HG02943 (cell line): ENCODE results near the gene KBTBD12.
"Not testable (repeated sequence)": the region's sequence is repeated elsewhere in the genome, so short reads cannot be mapped to it uniquely, and the experiment has no call there.

Experiments
- ATAC-seq: cut with Tn5 transposase; IDR thresholded peaks from one replicate; pipeline ENCODE4 v1.9.1; 2021; ENCODE audit warnings: mild to moderate bottlenecking, low read depth, moderate library complexity; ENCODE audit not compliant: unreplicated experiment

Gene KBTBD12, protein sequence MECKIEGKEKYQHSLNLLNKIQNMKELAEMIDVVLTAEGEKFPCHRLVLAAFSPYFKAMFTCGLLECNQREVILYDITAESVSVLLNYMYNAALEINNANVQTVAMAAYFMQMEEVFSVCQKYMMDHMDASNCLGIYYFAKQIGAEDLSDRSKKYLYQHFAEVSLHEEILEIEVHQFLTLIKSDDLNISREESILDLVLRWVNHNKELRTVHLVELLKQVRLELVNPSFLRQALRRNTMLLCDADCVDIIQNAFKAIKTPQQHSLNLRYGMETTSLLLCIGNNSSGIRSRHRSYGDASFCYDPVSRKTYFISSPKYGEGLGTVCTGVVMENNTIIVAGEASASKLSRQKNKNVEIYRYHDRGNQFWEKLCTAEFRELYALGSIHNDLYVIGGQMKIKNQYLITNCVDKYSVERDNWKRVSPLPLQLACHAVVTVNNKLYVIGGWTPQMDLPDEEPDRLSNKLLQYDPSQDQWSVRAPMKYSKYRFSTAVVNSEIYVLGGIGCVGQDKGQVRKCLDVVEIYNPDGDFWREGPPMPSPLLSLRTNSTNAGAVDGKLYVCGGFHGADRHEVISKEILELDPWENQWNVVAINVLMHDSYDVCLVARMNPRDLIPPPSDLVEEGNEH

DNA sequence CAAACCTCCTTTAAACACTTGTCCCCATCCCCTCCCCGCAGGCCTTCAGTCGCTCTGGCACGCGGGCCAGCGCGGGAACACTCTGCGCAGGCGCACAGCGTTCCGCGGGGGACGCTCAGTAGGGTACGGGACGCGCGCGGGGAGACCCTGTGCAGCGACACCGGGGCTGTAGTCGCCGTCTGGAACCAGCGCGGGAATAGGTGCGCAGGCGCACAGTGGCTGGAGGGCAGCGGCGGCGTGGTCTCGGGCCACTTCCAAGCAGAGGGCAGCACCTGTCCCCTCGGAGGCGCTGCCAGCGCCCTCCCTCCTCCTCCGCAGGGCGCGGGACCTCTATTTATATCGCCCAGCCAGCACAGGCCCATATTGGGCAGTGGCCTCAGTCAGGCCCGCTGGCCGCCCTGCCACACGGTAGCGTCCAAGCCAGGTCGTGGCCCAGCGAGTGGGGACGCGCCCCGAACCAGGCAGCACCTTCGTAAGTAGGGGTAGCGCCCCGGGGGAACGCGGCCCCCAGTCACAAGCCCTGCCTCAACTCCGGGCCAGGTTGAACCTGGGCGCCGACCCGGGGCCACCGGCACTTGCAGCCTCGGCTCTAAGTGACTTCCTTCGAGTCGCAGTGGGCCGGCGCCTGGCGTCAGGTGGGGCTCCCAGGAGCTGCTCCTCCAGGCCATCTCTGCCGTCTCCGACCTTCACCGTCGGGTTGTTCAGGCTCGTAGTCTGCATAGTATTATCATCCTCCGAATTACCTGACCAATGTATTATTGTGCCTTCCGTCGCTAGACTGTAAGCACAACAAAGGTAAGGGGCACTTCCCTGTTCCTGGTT is at the start of gene KBTBD12:
TSS of gene KBTBD12 (plus strand) at position 118 of the 822 bp plus-strand sequence. CDS start 7,830 bp downstream, outside the sequence.
- ATAC-seq = no peak

DNA sequence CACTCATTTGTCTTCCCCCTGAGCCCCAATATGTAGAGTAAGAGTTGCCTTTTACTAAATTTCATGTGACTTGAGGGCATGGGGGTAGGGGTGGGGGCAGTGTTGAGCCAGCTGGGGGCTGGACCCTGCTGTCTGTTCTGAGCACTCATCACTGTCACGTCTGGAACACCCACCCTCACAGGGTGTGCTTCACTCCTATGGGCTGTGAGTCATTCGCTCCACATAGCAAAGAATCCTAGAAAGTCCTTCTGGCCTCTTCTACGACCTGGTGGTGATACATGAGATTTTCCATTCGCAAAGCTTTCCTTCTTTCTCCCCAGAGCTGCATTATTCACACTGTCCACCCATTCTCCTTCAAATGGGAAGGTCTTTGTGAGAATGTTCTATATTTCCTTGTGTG is 49.1 kb upstream of the KBTBD12 start:
- ATAC-seq = no peak

DNA sequence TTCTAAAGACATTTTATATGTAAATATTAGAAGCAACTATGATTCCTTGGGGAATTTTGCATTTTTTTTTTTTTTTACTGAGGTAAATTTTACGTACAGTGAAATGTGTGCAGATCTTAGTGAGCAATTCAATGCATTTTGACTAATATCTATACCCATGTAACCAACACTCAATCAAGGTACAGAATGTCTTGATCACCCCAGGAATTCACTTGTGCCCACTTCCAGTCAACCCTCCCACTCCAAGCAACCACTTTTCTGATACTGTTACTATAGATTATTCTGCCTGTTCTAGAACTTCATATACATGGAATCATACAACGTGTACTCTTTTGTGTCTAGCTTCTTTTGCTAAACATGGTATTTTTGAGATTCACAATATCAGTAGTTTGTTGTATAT is 47.6 kb upstream of the KBTBD12 start:
- ATAC-seq = no peak

DNA sequence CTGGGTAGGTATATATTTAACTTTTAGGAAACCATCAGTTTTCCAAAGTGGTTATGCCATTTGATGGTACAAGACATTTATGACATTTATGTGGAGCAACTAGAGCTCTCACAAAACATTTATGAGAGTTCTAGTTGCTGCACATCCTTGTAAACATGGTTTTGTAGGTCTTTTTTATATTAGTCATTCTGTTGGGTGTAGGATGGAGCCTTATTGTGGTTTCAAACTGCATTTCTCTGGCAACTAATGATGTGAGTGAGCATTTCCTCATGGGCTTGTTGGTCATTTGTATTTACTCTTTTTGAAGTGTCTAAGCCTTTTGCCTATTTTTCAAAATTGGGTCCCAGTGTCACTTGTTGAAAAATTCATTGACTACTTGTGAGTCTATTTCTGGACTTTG is 47.0 kb upstream of the KBTBD12 start:
- no peak for ATAC-seq

DNA sequence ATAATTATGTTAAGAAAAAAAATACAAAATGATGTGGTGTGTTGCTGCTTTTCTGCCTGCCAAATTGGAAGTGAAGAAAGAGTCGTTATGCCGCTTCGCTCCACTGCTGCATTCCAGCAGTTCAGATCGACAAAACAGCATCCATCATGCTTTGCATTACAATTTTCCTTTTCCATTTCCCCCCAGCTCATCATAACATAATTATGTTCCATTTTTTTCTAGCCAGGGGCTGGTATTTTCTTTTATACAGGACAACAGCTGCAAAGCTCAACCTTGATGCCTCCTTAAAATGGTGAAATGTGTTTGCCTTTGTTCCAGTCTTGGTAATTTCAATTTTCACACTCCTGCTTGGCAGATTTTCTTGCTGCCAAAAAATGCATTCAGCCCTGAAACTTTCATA is 44.9 kb upstream of the KBTBD12 start:
- ATAC-seq = no peak

DNA sequence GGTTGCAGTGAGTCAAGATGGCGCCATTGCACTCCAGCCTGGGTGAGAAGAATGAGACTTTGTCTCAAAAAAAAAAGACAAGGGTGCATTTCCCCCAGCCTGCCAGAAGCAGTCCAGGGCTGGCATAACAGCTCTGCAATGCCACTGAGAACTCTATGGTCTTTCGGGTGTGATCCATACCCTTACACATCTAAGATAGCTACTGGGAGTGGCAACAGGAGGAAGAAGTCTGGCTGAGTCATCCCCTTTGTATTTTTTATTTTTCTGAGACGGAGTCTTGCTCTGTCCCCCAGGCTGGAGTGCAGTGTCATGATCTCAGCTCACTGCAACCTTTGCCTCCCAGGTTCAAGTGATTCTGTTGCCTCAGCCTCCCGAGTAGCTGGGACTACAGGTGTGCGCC is 40.9 kb upstream of the KBTBD12 start:
- not testable (repeated sequence) for ATAC-seq

DNA sequence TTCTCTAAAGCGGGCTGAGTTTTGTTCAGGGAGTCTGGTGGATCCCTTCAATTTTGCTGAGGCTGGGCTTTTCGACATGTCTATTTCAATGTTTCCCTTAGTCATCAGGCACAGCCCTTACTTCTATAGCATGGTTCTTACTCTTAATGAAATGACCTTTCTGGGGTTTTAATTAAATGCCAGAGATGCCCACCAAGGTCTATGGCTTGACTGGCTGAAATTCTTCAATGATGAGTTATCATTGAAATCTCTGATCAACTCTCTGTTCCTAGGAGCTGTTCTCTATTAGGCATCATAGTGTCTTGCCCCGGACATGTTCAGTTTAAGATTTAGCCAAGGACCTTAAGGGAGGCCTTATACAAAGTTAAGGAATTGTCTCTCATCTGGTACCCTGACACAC is 33.4 kb upstream of the KBTBD12 start:
- no peak for ATAC-seq

DNA sequence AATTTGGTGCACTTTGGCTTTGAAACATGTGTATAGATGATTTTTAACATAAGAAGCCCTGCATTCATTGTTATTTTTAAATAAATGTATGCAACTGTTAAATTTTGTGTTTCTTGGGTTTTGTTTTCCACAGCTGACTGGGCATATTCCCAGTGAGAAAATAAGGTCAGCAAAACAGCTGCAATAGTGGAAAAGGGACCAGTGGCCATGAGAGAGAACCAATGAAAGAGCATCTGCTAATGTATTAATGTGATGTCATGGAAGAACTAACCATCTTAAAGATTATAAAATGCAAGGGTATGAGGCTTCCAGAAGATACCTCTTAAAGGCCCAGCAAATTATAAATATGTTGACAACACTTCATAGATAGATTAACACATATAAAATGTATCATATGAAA is 31.0 kb upstream of the KBTBD12 start:
- no peak for ATAC-seq

DNA sequence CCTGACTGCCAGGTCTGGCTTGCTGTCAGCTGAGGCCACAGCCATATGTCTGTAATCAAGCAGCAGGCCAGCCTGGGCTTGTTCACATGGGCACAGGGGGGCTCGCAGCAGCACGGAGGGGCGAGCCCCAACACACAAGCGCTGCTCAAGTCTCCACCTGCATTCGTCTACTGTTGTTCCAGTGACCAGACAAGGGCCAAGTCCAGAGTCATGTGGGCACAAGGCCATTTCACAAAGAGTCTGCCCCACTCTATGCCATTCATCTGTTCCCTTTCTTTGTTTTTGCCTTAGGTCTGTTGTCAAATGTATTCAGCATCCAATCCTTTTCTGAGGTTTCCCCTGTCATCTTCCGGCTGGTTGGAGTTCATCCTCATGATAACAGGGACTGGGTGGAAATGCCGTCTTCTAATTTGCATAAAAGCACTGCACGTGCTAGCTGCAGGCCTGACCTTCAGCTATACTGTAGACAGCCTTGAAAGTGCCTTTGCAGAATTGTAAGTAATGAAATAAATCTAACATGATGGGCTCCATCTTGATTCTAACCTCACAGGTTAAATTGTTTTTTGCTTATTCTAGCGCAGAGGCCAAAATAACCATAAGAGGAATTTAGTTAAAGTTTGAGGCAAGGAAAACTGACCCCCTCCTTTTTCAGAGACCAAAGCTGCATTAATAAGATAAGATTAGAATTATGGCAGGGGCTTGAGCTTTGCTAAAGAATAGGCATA is 28.6 kb upstream of the KBTBD12 start:
- no peak for ATAC-seq

DNA sequence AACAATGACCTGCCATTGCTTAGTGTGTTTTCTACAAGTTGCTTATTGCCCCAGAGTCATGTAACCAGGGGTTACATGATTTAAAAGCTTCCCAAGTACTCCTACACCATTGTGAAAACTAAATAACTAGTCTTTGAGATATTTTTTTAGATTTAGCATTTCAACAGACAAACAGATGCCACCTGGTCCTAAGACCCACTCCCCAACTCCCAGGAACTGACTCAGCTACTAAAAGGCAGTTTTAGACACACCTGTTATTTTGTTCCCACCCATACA is 28.1 kb upstream of the KBTBD12 start:
- ATAC-seq = no peak

DNA sequence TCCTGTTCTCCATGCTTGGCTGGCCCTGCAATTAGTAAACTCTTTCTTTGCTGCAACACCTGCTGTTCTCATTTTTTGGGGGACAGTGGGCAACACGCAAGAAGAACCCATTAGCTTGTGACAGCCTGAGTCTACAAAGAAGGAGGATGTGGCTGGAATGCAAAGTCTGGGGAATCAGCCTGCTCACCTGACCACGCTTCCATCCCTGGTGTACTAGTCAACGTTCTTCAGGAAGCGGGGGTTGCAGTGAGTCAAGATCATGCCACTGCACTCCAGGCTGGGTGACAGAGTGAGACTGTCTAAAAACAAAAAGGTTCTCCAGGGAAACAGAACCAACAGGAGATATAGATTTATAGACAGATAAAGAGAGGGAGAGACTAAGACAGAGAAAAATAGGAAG is 27.7 kb upstream of the KBTBD12 start:
- no peak for ATAC-seq

DNA sequence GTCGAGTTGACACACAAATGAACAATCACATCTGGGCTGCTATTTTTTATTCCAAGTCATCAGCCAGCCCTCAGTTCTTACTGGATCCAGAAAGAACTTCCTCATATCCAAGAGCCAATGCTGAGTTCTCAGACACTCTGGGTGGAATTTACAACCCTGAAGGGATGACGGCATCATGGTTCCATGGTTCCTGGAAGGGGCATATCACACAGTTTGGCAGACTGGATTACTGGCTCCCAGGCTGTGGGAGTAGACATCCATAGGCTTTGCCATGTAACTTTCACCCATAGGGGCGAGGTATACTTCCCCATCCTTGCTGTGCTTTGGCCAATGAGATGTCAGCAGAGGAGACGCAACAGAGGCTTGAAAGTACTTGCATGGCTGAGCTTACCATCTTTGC is 26.9 kb upstream of the KBTBD12 start:
- ATAC-seq = no peak

DNA sequence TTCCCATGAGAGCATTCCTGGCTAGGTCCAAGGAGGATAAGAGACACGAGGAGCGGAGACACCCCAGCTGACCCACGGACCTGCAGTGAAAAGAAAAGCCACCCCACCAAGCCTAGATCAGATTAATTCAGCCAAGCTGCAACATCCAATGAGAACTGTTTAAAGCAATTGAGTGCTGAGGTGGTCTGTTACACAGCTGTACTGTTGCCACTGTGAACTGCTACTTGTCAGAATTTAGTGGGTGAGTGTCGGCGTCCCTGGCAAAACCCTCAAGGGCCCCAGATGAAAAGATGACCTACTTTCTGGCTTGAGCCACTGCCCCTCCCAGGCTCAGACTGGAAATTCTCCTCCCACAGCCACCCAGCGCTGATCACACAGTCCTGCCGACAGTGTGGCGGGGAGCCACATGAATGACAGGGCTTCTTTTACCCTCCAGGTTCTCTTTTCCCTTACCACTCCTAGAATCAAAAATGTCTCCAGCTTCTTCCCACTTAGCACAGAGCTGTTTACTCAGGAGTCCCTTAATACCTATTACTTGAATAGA is 26.4 kb upstream of the KBTBD12 start:
- no peak for ATAC-seq

DNA sequence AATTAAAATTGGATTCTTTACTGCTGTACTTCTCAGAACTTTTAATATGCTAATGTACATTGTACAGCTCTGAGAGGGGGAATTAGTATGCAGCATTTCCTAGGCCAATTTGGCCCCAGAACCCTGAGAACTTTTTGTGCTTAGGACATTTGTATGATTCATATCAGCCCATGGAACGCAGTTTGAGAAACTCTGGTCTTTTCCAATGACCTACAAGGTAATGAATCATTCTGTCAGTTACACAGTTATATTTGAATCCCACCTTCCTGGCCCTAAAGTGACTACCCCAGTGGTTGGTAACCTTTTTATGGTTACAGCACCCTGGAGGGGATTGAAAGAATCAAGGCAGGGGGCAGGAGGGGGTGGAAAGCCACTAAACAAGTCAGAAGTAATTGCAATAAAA is 25.6 kb upstream of the KBTBD12 start:
- no peak for ATAC-seq

DNA sequence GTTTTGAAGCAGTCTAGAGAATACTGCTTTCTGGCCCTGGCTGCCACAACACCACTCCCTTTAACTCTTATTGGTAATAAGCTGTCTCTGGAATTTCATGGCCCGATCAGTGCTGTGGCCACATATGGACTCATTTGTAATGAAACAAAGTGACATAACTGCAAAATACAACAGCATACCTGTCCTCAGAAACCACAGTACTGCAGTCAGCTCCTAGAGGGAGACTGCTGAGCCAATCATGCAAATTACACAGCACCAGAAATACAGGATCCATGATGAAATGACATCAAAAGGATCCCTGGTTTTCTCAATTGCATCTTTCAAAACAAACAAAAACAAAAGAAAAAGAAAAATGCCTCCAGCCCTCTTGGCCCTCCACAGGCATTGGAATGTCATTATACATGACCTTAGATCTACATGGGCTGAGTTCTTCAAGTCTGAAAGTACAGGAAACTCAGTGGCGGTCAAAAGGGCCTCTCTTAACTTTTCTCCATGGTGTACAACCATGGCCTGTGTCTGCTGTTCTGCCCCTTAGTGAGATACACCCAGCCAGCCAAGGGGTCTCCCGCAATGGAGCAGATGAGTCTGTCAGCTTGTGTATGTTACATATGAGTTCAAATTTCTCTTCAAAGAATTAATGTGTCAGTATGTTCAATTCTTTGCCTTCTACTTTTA is 24.9 kb upstream of the KBTBD12 start:
- no peak for ATAC-seq

DNA sequence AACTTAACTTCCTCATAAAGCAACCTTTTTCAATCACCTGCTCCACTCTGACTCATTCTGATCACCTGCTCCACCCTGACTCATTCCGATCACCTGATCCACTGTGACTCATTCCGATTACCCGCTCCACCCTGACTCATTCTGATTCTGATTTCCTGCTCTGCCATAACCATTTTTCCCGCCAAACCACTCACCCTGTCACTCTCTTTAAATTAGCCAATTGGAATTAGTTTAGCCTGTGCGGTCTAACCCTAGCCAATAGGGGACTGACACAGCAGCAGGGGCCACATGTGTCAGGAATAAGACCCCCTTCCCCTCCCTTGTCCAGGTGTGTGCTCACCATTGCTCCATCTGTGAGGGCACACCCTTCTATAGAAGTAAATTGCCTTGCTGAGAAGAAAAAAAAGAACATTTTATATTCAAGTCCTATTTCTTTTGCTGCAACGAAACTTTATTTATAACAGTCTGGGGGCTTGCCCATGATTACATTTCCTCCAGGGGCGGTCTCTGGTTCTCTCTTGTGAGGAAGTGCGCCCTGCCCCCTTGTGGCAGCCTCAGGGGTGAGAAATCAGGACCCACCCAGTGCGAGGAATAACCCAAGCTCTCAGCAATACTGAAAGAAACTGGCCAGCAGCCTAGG is 24.3 kb upstream of the KBTBD12 start:
- not testable (repeated sequence) for ATAC-seq

DNA sequence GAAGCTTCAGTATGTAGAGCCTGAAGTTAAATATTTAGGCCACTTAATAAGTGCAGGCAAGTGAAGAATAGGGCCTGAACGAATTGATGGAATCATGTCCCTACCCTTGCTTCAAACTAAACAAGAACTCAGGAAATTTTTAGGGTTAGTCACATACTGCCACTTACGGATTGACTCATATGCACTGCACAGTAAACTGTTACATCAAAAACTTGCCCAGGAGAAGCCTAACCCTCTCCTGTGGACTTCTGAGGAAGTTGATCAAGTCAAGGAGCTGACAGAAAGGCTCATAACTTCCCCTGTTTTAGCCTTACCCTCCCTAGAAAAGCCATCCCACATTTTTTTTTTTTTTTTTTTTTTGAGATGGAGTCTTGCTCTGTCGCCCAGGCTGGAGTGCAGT is 20.6 kb upstream of the KBTBD12 start:
- no peak for ATAC-seq

DNA sequence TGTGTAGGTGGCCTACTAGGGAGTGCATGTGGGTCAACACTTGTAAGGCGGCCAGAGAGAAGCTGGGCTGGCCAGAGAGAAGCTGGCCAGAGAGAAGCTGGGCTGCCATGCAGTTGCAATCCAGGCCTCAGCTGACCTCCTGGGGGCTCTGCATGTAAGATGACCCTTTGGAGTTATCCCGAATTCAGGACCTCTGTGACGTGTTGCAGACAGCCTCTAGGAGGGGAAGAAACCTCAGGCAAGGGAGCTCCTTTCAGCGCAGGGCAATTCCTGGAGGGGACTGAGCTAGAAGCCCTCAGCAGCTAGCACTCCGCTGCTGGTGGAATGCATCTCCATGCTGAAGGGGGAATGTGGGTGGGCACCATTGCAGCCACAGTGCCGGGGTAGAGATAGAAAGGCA is 15.8 kb upstream of the KBTBD12 start:
- no peak for ATAC-seq

DNA sequence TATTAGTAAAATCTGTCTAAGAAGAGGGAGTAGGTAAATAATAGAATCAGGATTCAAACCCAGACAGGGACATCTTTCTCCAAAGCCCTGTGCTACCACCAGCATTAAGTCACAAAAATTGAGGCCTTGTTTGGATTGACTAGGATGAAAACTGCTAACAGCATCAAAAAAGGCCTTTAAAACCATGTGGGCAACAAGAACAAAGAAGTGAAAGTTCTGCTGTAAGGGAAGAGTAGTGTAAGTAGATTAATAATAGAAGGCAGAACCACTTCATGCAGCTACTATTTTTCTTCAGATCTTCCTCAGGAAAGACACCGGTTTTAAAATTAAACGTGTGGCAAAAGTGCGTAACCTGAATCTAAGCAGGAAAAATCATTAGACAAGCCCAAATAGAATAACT is 15.3 kb upstream of the KBTBD12 start:
- no peak for ATAC-seq

DNA sequence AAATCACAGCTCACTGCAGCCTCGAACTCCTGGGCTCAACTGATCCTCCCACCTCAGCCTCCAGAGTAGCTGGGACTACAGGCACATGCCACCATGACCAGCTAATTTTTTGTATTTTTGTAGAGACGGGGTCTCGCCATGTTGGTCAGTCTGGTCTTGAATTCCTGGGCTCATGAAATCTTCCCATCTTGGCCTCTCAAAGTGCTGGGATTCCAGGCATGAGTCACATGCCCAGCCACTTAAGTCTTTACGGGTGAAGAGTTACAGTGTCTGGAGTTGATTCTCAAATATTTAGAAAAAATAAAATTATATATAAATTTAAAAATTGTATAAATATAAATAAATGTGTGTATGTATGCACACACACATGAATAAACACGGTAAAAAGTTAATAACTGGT is 14.5 kb upstream of the KBTBD12 start:
- no peak for ATAC-seq
